Neural cell (in vitro differentiated cells): Measurements from ENCODE around the gene LDHAL6B.

Experiments
- TAF1 ChIP-seq: IDR thresholded peaks from 2 replicates; pipeline ENCODE4 v1.6.1; 2012; ENCODE audit warnings: low read depth
- TF ChIP-seq, protein P1 (sequence below): fragments of 450-650 bp; IDR thresholded peaks from 2 replicates; pipeline ENCODE4 v1.5.1; 2014; ENCODE audit warnings: antibody characterized with exemption, mild to moderate bottlenecking, moderate library complexity; ENCODE audit not compliant: poor library complexity, severe bottlenecking

GRCh38 chr15:59203008-59203407 is 3.6 kb upstream of the LDHAL6B start:
- no peak for TF ChIP-seq TAF1
- TF ChIP-seq, protein P1, sequence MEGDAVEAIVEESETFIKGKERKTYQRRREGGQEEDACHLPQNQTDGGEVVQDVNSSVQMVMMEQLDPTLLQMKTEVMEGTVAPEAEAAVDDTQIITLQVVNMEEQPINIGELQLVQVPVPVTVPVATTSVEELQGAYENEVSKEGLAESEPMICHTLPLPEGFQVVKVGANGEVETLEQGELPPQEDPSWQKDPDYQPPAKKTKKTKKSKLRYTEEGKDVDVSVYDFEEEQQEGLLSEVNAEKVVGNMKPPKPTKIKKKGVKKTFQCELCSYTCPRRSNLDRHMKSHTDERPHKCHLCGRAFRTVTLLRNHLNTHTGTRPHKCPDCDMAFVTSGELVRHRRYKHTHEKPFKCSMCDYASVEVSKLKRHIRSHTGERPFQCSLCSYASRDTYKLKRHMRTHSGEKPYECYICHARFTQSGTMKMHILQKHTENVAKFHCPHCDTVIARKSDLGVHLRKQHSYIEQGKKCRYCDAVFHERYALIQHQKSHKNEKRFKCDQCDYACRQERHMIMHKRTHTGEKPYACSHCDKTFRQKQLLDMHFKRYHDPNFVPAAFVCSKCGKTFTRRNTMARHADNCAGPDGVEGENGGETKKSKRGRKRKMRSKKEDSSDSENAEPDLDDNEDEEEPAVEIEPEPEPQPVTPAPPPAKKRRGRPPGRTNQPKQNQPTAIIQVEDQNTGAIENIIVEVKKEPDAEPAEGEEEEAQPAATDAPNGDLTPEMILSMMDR = no peak
